Measurements from ENCODE around the gene ATG16L2.

ATG16L2 gene

DNA sequence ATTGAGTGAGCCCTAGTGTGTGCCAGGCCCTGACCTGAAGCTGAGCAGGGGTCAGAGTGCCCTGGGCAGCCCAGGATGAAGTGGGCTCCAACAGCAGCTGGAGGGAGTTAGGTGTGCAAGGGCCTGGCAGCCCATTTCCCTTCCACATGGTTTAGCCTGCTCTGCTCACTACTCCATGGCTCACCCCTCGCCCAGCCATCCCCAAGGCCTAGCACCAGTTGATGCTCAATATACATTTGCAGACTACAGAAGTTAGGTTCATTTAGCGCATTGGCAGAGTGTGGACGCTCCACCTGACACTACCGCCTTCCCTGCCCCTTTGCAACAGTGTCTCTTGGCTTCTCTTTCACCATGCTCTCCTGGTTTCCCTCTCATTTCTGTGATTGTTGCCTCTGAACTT is 3.8 kb downstream of the ATG16L2 start:
- H3K9me3 ChIP-seq = no peaks in the 10 kb centered on the region
- peak overlapping the region; percentile 82 to 97 for H3K4me3 ChIP-seq (ENCODE audit: low read depth in 1 of 2, low read length in 1 of 2)
- H3K4me1 ChIP-seq (ENCODE audit: control insufficient read depth in 1 of 2, insufficient read depth in 1 of 2, low read depth in 1 of 2, low read length in 1 of 2) = peaks cover 45 to 70% of the 10 kb centered on the region in 2 experiments
- TF ChIP-seq, protein P1, sequence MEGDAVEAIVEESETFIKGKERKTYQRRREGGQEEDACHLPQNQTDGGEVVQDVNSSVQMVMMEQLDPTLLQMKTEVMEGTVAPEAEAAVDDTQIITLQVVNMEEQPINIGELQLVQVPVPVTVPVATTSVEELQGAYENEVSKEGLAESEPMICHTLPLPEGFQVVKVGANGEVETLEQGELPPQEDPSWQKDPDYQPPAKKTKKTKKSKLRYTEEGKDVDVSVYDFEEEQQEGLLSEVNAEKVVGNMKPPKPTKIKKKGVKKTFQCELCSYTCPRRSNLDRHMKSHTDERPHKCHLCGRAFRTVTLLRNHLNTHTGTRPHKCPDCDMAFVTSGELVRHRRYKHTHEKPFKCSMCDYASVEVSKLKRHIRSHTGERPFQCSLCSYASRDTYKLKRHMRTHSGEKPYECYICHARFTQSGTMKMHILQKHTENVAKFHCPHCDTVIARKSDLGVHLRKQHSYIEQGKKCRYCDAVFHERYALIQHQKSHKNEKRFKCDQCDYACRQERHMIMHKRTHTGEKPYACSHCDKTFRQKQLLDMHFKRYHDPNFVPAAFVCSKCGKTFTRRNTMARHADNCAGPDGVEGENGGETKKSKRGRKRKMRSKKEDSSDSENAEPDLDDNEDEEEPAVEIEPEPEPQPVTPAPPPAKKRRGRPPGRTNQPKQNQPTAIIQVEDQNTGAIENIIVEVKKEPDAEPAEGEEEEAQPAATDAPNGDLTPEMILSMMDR (IDR thresholded peaks at IDR 0.05) = no peak
- peak overlapping the region; percentile 98 for H3K27ac ChIP-seq
- peaks cover 68% of the 10 kb centered on the region for H3K36me3 ChIP-seq
- H3K27me3 ChIP-seq = no peaks in the 10 kb centered on the region

DNA sequence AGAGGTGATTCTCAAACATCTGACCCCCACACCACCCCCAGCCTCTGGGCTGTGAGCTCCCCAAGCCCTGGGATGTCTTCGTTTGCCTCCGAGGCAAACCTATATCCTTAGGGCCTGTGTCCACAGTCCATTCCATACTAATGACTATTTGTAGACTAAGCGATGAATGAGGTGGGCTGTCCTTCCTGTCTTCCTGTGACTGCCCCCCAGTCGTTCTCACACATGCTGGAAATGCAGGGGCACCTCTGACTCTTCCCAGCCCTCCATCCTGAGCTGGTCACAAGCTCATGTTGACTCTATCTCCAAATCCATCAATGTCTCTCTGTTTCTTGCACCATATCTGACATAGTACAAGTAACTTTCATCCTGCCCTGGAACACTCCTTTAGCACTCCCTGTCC is 4.8 kb downstream of the ATG16L2 start:
- no peak overlapping the region for H3K4me3 ChIP-seq (ENCODE audit: low read depth in 1 of 2, low read length in 1 of 2)
- peak overlapping the region; percentile 98 for H3K27ac ChIP-seq
- no peaks in the 10 kb centered on the region for H3K9me3 ChIP-seq
- H3K27me3 ChIP-seq = no peaks in the 10 kb centered on the region
- peaks cover 78% of the 10 kb centered on the region for H3K36me3 ChIP-seq
- H3K4me1 ChIP-seq (ENCODE audit: control insufficient read depth in 1 of 2, insufficient read depth in 1 of 2, low read depth in 1 of 2, low read length in 1 of 2) = peaks cover 49 to 67% of the 10 kb centered on the region in 2 experiments
- TF ChIP-seq, protein P1 (IDR thresholded peaks at IDR 0.05) = no peak

DNA sequence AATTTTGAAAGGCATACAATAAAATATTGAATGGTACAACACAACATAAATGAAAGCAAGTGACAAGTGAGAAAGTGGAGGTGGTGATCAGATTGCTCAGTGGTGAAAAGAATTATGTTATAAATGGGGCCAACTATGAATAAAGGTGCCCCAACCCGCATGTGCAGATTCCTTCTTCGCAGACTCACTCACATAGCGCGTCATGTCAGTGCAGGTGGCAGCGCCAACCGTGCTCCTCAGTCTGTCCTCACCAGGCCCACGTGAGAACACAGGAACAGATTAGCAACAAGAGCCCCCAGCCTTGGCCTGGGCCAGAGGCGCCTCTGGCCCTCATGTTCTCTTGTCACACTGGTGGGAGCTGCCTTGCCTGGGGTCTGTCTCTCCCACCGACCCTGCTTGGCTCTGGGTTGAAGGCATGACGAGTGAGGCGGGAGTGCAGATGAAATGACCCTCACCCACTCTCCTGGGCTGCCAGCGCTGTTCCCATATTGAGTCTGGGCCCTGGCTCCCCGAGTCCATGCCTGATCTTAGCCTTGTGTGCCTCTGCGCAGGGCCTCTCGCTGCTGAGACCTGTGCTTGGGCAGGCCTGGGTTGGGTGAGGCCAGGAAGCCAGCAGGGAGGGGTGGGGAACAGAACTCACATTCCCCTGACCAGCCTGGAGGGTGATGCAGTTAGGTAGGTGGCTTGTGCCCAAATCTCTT is 6.4 kb downstream of the ATG16L2 start:
- Histone ChIP-seq H3K27me3 (no peaks in the 10 kb centered on the region), H3K27ac (peak overlapping the region; percentile 98), H3K9me3 (no peaks in the 10 kb centered on the region), H3K36me3 (peaks cover 94% of the 10 kb centered on the region), H3K4me3 (ENCODE audit: low read depth in 1 of 2, low read length in 1 of 2) (no peak overlapping the region), H3K4me1 (ENCODE audit: control insufficient read depth in 1 of 2, insufficient read depth in 1 of 2, low read depth in 1 of 2, low read length in 1 of 2) (peaks cover 49 to 67% of the 10 kb centered on the region in 2 experiments)
- TF ChIP-seq, protein P1 (IDR thresholded peaks at IDR 0.05) = no peak

DNA sequence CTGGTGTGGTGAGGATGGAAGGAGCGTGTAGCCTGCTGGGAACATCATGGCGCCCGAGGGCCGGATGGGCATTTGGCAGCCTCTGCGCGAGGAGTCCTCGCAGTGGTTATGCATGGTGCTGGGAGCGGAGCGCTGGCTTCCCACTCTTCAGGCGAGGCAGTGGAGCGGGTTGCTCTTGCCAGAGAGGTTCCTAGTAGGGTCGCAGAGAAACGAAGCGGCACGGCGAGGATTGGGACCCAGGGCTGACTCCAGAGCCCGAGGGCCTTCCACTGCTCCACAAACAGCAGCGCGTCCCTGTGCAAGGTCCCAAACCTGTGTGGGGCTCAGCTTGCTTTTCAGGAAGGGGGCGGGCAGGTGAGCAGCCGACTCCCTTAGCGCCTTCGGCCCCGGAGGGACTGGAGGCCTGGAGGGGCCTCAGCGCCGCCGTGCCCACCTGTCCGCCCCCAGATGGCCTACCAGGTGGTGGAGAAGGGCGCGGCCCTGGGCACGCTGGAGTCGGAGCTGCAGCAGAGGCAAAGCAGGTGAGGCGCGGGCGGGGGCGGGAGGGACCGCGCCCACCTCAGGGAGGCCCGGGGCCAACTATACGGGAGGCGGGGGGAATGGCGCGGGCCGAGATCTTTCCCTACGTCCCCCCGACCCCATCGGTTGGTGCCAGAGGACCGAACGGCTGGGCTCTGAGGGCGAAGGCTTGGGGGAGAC is 7.2 kb downstream of the ATG16L2 start:
- H3K4me1 ChIP-seq (ENCODE audit: control insufficient read depth in 1 of 2, insufficient read depth in 1 of 2, low read depth in 1 of 2, low read length in 1 of 2) = peaks cover 47 to 64% of the 10 kb centered on the region in 2 experiments
- no peaks in the 10 kb centered on the region for H3K9me3 ChIP-seq
- H3K4me3 ChIP-seq (ENCODE audit: low read depth in 1 of 2, low read length in 1 of 2) = no peak overlapping the region
- H3K36me3 ChIP-seq = peaks cover 100% of the 10 kb centered on the region
- H3K27me3 ChIP-seq = no peaks in the 10 kb centered on the region
- H3K27ac ChIP-seq = peak overlapping the region; percentile 98
- TF ChIP-seq, protein P1 (IDR thresholded peaks at IDR 0.05) = no peak

DNA sequence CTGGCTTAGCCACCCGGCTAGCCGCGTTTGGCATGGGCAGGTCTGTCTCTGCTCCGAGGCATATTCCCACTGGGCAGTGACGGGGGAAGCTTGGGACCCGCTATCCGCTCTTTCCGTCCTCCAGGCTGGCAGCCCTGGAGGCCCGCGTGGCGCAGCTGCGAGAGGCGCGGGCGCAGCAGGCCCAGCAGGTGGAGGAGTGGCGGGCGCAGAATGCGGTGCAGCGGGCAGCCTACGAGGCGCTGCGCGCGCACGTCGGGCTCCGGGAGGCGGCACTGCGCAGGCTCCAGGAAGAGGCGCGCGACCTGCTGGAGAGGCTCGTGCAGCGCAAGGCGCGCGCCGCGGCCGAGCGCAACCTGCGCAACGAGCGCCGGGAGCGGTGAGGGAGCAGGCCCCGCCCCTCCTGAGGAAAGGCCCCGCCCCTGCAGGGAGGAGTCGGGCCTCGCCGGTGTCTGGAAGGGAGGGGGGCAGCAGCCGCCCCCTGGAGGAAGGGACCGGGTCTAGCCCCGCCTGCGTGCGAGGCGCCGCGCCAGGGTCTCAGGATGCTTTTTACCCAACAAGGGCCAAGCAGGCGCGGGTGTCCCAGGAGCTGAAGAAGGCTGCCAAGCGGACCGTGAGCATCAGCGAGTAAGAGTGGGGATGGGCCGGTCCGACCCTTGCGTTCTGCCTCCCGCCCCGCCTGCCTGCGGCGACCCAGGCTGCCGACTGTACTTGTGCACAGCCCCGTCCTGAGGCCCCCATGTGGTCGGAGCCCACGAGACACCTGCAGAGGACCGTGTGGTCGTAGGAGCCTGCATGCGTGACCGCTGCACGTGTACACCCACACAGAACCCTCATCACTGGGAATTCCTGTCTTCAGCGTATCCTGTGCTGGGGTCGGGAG is 7.9 kb downstream of the ATG16L2 start:
- peaks cover 100% of the 10 kb centered on the region for H3K36me3 ChIP-seq
- H3K27ac ChIP-seq = peak overlapping the region; percentile 98
- H3K9me3 ChIP-seq = no peaks in the 10 kb centered on the region
- H3K4me1 ChIP-seq (ENCODE audit: control insufficient read depth in 1 of 2, insufficient read depth in 1 of 2, low read depth in 1 of 2, low read length in 1 of 2) = peaks cover 43 to 64% of the 10 kb centered on the region in 2 experiments
- H3K27me3 ChIP-seq = no peaks in the 10 kb centered on the region
- H3K4me3 ChIP-seq (ENCODE audit: low read depth in 1 of 2, low read length in 1 of 2) = no peak overlapping the region
- TF ChIP-seq, protein P1 (IDR thresholded peaks at IDR 0.05) = no peak
